ENCODE measurements around the gene NDUFS6.

The NDUFS6 gene

DNA sequence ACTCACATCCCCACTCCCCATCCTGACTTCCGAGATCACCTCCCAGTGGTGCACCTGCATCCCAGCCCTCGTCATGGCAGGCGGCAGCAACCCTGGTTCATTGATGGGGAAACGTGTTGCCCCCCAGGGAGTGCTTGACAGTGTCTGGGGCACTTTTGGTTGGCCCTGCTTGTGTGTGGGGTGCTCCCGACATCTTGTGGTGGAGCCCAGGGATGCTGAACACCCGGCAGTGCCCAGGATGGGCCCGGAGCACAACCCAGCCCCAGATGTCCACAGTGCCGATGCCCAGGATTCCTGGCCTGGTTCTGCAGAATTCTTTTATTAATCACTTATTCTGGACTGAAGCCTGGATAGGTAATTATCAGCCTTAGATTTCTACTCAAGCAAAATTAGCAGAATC lies 5.3 kb upstream of the NDUFS6 start (continued):
- TF ChIP-seq, protein P1, sequence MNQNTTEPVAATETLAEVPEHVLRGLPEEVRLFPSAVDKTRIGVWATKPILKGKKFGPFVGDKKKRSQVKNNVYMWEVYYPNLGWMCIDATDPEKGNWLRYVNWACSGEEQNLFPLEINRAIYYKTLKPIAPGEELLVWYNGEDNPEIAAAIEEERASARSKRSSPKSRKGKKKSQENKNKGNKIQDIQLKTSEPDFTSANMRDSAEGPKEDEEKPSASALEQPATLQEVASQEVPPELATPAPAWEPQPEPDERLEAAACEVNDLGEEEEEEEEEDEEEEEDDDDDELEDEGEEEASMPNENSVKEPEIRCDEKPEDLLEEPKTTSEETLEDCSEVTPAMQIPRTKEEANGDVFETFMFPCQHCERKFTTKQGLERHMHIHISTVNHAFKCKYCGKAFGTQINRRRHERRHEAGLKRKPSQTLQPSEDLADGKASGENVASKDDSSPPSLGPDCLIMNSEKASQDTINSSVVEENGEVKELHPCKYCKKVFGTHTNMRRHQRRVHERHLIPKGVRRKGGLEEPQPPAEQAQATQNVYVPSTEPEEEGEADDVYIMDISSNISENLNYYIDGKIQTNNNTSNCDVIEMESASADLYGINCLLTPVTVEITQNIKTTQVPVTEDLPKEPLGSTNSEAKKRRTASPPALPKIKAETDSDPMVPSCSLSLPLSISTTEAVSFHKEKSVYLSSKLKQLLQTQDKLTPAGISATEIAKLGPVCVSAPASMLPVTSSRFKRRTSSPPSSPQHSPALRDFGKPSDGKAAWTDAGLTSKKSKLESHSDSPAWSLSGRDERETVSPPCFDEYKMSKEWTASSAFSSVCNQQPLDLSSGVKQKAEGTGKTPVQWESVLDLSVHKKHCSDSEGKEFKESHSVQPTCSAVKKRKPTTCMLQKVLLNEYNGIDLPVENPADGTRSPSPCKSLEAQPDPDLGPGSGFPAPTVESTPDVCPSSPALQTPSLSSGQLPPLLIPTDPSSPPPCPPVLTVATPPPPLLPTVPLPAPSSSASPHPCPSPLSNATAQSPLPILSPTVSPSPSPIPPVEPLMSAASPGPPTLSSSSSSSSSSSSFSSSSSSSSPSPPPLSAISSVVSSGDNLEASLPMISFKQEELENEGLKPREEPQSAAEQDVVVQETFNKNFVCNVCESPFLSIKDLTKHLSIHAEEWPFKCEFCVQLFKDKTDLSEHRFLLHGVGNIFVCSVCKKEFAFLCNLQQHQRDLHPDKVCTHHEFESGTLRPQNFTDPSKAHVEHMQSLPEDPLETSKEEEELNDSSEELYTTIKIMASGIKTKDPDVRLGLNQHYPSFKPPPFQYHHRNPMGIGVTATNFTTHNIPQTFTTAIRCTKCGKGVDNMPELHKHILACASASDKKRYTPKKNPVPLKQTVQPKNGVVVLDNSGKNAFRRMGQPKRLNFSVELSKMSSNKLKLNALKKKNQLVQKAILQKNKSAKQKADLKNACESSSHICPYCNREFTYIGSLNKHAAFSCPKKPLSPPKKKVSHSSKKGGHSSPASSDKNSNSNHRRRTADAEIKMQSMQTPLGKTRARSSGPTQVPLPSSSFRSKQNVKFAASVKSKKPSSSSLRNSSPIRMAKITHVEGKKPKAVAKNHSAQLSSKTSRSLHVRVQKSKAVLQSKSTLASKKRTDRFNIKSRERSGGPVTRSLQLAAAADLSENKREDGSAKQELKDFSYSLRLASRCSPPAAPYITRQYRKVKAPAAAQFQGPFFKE (tag by site-specific recombination; IDR thresholded peaks at IDR 0.05; ENCODE audit: borderline replicate concordance) = no peak
- TF ChIP-seq ZBTB1 (tag by site-specific recombination; IDR thresholded peaks at IDR 0.05) (no peak), ZSCAN16 (tag by site-specific recombination; IDR thresholded peaks at IDR 0.05) (no peak), TCF7L2 (IDR thresholded peaks at IDR 0.05; ENCODE audit: borderline replicate concordance, low read depth, low read length) (no peak), ZNF555 (tag by site-specific recombination; conservative IDR thresholded peaks at IDR 0.05) (no peak), ZBTB26 (tag by site-specific recombination; optimal IDR thresholded peaks at IDR 0.05) (no peak), ZNF223 (tag by site-specific recombination; IDR thresholded peaks at IDR 0.05) (no peak)

- CTCF ChIA-PET = no interaction called here
- Histone ChIP-seq H3K4me1 (ENCODE audit: control insufficient read depth, insufficient read depth, low read length) (peaks cover 10% of the 10 kb centered on the region), H3K9me3 (ENCODE audit: control insufficient read depth, insufficient read depth, low read depth, low read length) (no peaks in the 10 kb centered on the region), H3K27ac (ENCODE audit: extremely low read depth, low read depth, low read length) (no peak overlapping the region), H3K4me3 (ENCODE audit: low read depth, low read length) (no peak overlapping the region), H3K36me3 (ENCODE audit: control insufficient read depth in 2 of 2, insufficient read depth in 1 of 2, low read length in 2 of 2) (peaks cover 3 to 32% of the 10 kb centered on the region in 2 experiments; a peak in 2 of 3 replicates)
- POLR2A ChIA-PET = no interaction called here
- no peak for TF ChIP-seq ZBTB44 (tag by site-specific recombination; IDR thresholded peaks at IDR 0.05)
- TF ChIP-seq ZNF202 (tag by site-specific recombination; IDR thresholded peaks at IDR 0.05; ENCODE audit: borderline replicate concordance) = no peak
- TF ChIP-seq, protein P2, sequence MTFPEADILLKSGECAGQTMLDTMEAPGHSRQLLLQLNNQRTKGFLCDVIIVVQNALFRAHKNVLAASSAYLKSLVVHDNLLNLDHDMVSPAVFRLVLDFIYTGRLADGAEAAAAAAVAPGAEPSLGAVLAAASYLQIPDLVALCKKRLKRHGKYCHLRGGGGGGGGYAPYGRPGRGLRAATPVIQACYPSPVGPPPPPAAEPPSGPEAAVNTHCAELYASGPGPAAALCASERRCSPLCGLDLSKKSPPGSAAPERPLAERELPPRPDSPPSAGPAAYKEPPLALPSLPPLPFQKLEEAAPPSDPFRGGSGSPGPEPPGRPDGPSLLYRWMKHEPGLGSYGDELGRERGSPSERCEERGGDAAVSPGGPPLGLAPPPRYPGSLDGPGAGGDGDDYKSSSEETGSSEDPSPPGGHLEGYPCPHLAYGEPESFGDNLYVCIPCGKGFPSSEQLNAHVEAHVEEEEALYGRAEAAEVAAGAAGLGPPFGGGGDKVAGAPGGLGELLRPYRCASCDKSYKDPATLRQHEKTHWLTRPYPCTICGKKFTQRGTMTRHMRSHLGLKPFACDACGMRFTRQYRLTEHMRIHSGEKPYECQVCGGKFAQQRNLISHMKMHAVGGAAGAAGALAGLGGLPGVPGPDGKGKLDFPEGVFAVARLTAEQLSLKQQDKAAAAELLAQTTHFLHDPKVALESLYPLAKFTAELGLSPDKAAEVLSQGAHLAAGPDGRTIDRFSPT (tag by site-specific recombination; IDR thresholded peaks at IDR 0.05) = no peak
- no peak for TF ChIP-seq ZNF138 (tag by site-specific recombination; IDR thresholded peaks at IDR 0.05; ENCODE audit: borderline replicate concordance)
- no peak for TF ChIP-seq ZNF335 (tag by site-specific recombination; conservative IDR thresholded peaks at IDR 0.05)
- no peak for TF ChIP-seq SP7 (tag by site-specific recombination; IDR thresholded peaks at IDR 0.05)
- no peak for TF ChIP-seq ZNF174 (tag by site-specific recombination; IDR thresholded peaks at IDR 0.05)
- TF ChIP-seq ZNF112 (tag by site-specific recombination; IDR thresholded peaks at IDR 0.05) = no peak
- no peak for TF ChIP-seq ZNF175 (tag by site-specific recombination; IDR thresholded peaks at IDR 0.05)
- no peak for TF ChIP-seq ZNF433 (tag by site-specific recombination; IDR thresholded peaks at IDR 0.05; ENCODE audit: low read depth)
- TF ChIP-seq KLF1 (tag by site-specific recombination; IDR thresholded peaks at IDR 0.05) = no peak
- TF ChIP-seq, protein P3, sequence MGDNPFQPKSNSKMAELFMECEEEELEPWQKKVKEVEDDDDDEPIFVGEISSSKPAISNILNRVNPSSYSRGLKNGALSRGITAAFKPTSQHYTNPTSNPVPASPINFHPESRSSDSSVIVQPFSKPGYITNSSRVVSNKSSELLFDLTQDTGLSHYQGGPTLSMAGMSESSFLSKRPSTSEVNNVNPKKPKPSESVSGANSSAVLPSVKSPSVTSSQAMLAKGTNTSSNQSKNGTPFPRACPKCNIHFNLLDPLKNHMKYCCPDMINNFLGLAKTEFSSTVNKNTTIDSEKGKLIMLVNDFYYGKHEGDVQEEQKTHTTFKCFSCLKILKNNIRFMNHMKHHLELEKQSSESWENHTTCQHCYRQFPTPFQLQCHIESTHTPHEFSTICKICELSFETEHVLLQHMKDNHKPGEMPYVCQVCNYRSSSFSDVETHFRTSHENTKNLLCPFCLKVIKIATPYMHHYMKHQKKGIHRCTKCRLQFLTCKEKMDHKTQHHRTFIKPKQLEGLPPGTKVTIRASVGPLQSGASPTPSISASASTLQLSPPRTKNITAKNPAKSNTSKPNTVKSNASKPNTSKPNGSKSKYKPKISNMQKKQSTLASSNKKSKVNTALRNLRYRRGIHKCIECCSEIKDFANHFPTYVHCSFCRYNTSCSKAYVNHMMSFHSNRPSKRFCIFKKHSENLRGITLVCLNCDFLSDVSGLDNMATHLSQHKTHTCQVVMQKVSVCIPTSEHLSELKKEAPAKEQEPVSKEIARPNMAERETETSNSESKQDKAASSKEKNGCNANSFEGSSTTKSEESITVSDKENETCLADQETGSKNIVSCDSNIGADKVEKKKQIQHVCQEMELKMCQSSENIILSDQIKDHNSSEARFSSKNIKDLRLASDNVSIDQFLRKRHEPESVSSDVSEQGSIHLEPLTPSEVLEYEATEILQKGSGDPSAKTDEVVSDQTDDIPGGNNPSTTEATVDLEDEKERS (tag by site-specific recombination; IDR thresholded peaks at IDR 0.05) = no peak
- TF ChIP-seq SCRT1 (tag by site-specific recombination; IDR thresholded peaks at IDR 0.05; ENCODE audit: borderline replicate concordance) = no peak
- TF ChIP-seq ZNF132 (tag by site-specific recombination; IDR thresholded peaks at IDR 0.05; ENCODE audit: borderline replicate concordance) = no peak
- no peak for TF ChIP-seq ZNF391 (tag by site-specific recombination; IDR thresholded peaks at IDR 0.05; ENCODE audit: borderline replicate concordance, low read depth)
Observed at GRCh38 chr5:1796371-1797102, 4.7 kb upstream of the NDUFS6 start.
